ENCODE measurements around the gene FANCM.
A peak's percentile ranks its signal among the peaks of the same experiment; 100 is the strongest.
"Not testable (repeated sequence)": the region's sequence is repeated elsewhere in the genome, so short reads cannot be mapped to it uniquely, and the experiment has no call there.

The FANCM gene

GRCh38 chr14:45185100-45185814 is 49.5 kb downstream of the FANCM start:
- Mint-ChIP-seq H3K27ac (no peak overlapping the region), H3K4me3 (no peak overlapping the region), H3K36me3 (peaks cover 20% of the 10 kb centered on the region), H3K9me3 (no peaks in the 10 kb centered on the region), H3K4me1 (no peaks in the 10 kb centered on the region)
- no peak for ATAC-seq
- no peak for DNase-seq (ENCODE audit: low spot score in 2 of 2)

- Mint-ChIP-seq H3K4me3 (no peak overlapping the region), H3K4me1 (no peaks in the 10 kb centered on the region), H3K27ac (no peak overlapping the region), H3K9me3 (no peaks in the 10 kb centered on the region), H3K36me3 (peaks cover 8% of the 10 kb centered on the region)
- no peak for ATAC-seq
- no peak for DNase-seq (ENCODE audit: low spot score in 2 of 2)
Measured at GRCh38 chr14:45194964-45195363, 59.2 kb downstream of the FANCM start.

- Mint-ChIP-seq H3K4me3 (no peak overlapping the region), H3K9me3 (no peaks in the 10 kb centered on the region), H3K36me3 (peaks cover 35% of the 10 kb centered on the region), H3K27ac (no peak overlapping the region), H3K4me1 (no peaks in the 10 kb centered on the region)
- DNase-seq (ENCODE audit: low spot score in 2 of 2): no peak
- no peak for ATAC-seq
Measured at GRCh38 chr14:45198551-45198950, 62.8 kb downstream of the FANCM start.

GRCh38 chr14:45199230-45199629 is 63.5 kb downstream of the FANCM start:
- no peaks in the 10 kb centered on the region for H3K9me3 Mint-ChIP-seq
- DNase-seq (ENCODE audit: low spot score in 2 of 2): no peak
- no peak overlapping the region for H3K27ac Mint-ChIP-seq
- H3K4me1 Mint-ChIP-seq: no peaks in the 10 kb centered on the region
- peaks cover 42% of the 10 kb centered on the region for H3K36me3 Mint-ChIP-seq
- no peak for ATAC-seq
- H3K4me3 Mint-ChIP-seq: no peak overlapping the region

GRCh38 chr14:45201905-45202304 is 66.2 kb downstream of the FANCM start:
- Mint-ChIP-seq H3K4me3 (no peak overlapping the region), H3K9me3 (no peaks in the 10 kb centered on the region), H3K27ac (peak overlapping the region; percentile 63), H3K36me3 (peaks cover 66% of the 10 kb centered on the region), H3K4me1 (no peaks in the 10 kb centered on the region)
- DNase-seq (ENCODE audit: low spot score in 2 of 2): no peak
- peak; percentile 79 for ATAC-seq

GRCh38 chr14:45204241-45204640 is 68.5 kb downstream of the FANCM start:
- H3K9me3 Mint-ChIP-seq: no peaks in the 10 kb centered on the region
- no peaks in the 10 kb centered on the region for H3K4me1 Mint-ChIP-seq
- no peak overlapping the region for H3K27ac Mint-ChIP-seq
- H3K36me3 Mint-ChIP-seq: peaks cover 81% of the 10 kb centered on the region
- no peak for ATAC-seq
- H3K4me3 Mint-ChIP-seq: no peak overlapping the region
- no peak for DNase-seq (ENCODE audit: low spot score in 2 of 2)

- Mint-ChIP-seq H3K27ac (peak overlapping the region; percentile 29), H3K4me1 (no peaks in the 10 kb centered on the region), H3K36me3 (peaks cover 82% of the 10 kb centered on the region), H3K4me3 (no peak overlapping the region), H3K9me3 (no peaks in the 10 kb centered on the region)
- ATAC-seq: no peak
- DNase-seq (ENCODE audit: low spot score in 2 of 2): no peak
Measured at GRCh38 chr14:45210159-45210558, 74.4 kb downstream of the FANCM start.

GRCh38 chr14:45211295-45211694 is 75.6 kb downstream of the FANCM start:
- peaks cover 81% of the 10 kb centered on the region for H3K36me3 Mint-ChIP-seq

GRCh38 chr14:45212231-45212630 is 76.5 kb downstream of the FANCM start:
- no peak for ATAC-seq
- H3K9me3 Mint-ChIP-seq: no peaks in the 10 kb centered on the region
- no peaks in the 10 kb centered on the region for H3K4me1 Mint-ChIP-seq
- no peak overlapping the region for H3K27ac Mint-ChIP-seq
- H3K36me3 Mint-ChIP-seq: peaks cover 81% of the 10 kb centered on the region
- DNase-seq (ENCODE audit: low spot score in 2 of 2): no peak
- H3K4me3 Mint-ChIP-seq: no peak overlapping the region

More at GRCh38 chr14:45211295-45211694, 75.6 kb downstream of the FANCM start:
- Mint-ChIP-seq H3K4me3 (no peak overlapping the region), H3K27ac (no peak overlapping the region), H3K9me3 (no peaks in the 10 kb centered on the region), H3K4me1 (no peaks in the 10 kb centered on the region)
- no peak for DNase-seq (ENCODE audit: low spot score in 2 of 2)
- ATAC-seq: no peak

GRCh38 chr14:45213716-45214115 is 78.0 kb downstream of the FANCM start:
- H3K4me1 Mint-ChIP-seq; ATAC-seq; H3K27ac Mint-ChIP-seq; H3K4me3 Mint-ChIP-seq; DNase-seq (ENCODE audit: low spot score in 2 of 2); H3K9me3 Mint-ChIP-seq: not testable (repeated sequence)
- peaks cover 82% of the 10 kb centered on the region for H3K36me3 Mint-ChIP-seq

GRCh38 chr14:45214341-45214740 is 78.6 kb downstream of the FANCM start:
- H3K4me3 Mint-ChIP-seq; H3K9me3 Mint-ChIP-seq; H3K27ac Mint-ChIP-seq; DNase-seq (ENCODE audit: low spot score in 2 of 2); H3K4me1 Mint-ChIP-seq; ATAC-seq: not testable (repeated sequence)
- H3K36me3 Mint-ChIP-seq: peaks cover 77% of the 10 kb centered on the region

GRCh38 chr14:45222485-45223262 is 86.9 kb downstream of the FANCM start:
- Mint-ChIP-seq H3K27ac (peak overlapping the region; percentile 43), H3K4me1 (no peaks in the 10 kb centered on the region), H3K36me3 (peaks cover 80% of the 10 kb centered on the region), H3K4me3 (no peak overlapping the region), H3K9me3 (no peaks in the 10 kb centered on the region)
- ATAC-seq (no peak), DNase-seq (ENCODE audit: low spot score in 2 of 2) (no peak)

- Mint-ChIP-seq H3K4me1 (no peaks in the 10 kb centered on the region), H3K9me3 (no peaks in the 10 kb centered on the region), H3K4me3 (no peak overlapping the region), H3K36me3 (peaks cover 96% of the 10 kb centered on the region), H3K27ac (no peak overlapping the region)
- DNase-seq (ENCODE audit: low spot score in 2 of 2) (no peak), ATAC-seq (no peak)
Measured at GRCh38 chr14:45227566-45227965, 91.8 kb downstream of the FANCM start.

GRCh38 chr14:45238988-45239387 is 103.3 kb downstream of the FANCM start:
- H3K4me1 Mint-ChIP-seq: no peaks in the 10 kb centered on the region
- H3K9me3 Mint-ChIP-seq: no peaks in the 10 kb centered on the region
- no peak for DNase-seq (ENCODE audit: low spot score in 2 of 2)
- H3K27ac Mint-ChIP-seq: no peak overlapping the region
- no peak overlapping the region for H3K4me3 Mint-ChIP-seq
- H3K36me3 Mint-ChIP-seq: peaks cover 64% of the 10 kb centered on the region
- no peak for ATAC-seq

GRCh38 chr14:45242706-45243105 is 107.0 kb downstream of the FANCM start:
- peaks cover 32% of the 10 kb centered on the region for H3K36me3 Mint-ChIP-seq
- DNase-seq (ENCODE audit: low spot score in 2 of 2) (no peak), ATAC-seq (no peak)
- H3K9me3 Mint-ChIP-seq: no peaks in the 10 kb centered on the region
- no peak overlapping the region for H3K4me3 Mint-ChIP-seq
- no peak overlapping the region for H3K27ac Mint-ChIP-seq
- H3K4me1 Mint-ChIP-seq: no peaks in the 10 kb centered on the region

GRCh38 chr14:45246151-45246550 is 110.4 kb downstream of the FANCM start:
- ATAC-seq (no peak), DNase-seq (ENCODE audit: low spot score in 2 of 2) (no peak)
- no peak overlapping the region for H3K4me3 Mint-ChIP-seq
- H3K27ac Mint-ChIP-seq: no peak overlapping the region
- no peaks in the 10 kb centered on the region for H3K9me3 Mint-ChIP-seq
- peaks cover 11% of the 10 kb centered on the region for H3K4me1 Mint-ChIP-seq
- peaks cover 22% of the 10 kb centered on the region for H3K36me3 Mint-ChIP-seq
